Activated CD8-positive, alpha-beta T cell treated with anti-CD3 and anti-CD28 coated beads, Interleukin-2, amount 10 ng/mL, durations not matched to agents 7 days and 5 days (primary cell): ENCODE results near the gene RAPGEFL1. TPM values are rescaled to one million over a fixed set of nuclear protein-coding genes. Genes with fewer than 3 reads are reported as not detected.
"Not testable (repeated sequence)": the region's sequence is repeated elsewhere in the genome, so short reads cannot be mapped to it uniquely, and the experiment has no call there.

Experiments
- ATAC-seq: fragments of 150-1000 bp; cut with Tn5 transposase; one replicate; pipeline ENCODE4 v1.10.0; 2021; ENCODE audit warnings: moderate library complexity
- CTCF ChIA-PET: fragments of 350-600 bp; sonication (Branson Sonifier 250); formaldehyde crosslinking; loops from one replicate; lab custom pipeline; 2021; ENCODE audit warnings: antibody characterized with exemption; lab: Charles Lee
- POLR2A ChIA-PET: fragments of 350-600 bp; sonication (Branson Sonifier 250); formaldehyde crosslinking; loops from one replicate; lab custom pipeline; 2021; ENCODE audit warnings: antibody characterized with exemption; lab: Charles Lee
- DNase-seq: peaks from one replicate; pipeline ENCODE4 v3.0.0-alpha.2; 2020
- H3K27ac Mint-ChIP-seq: one replicate; pipeline ENCODE4 v1.8.0; 2021; ENCODE audit warnings: mild to moderate bottlenecking, mixed read lengths
- H3K27me3 Mint-ChIP-seq: one replicate; pipeline ENCODE4 v1.8.0; 2021; ENCODE audit warnings: low read depth, mixed read lengths
- H3K36me3 Mint-ChIP-seq: one replicate; pipeline ENCODE4 v1.8.0; 2021; ENCODE audit warnings: low read depth, mixed read lengths
- H3K4me1 Mint-ChIP-seq: one replicate; pipeline ENCODE4 v1.8.0; 2021; ENCODE audit warnings: low read depth, mixed read lengths
- H3K4me3 Mint-ChIP-seq: one replicate; pipeline ENCODE4 v1.8.0; 2021; ENCODE audit warnings: mild to moderate bottlenecking, mixed read lengths
- H3K9me3 Mint-ChIP-seq: one replicate; pipeline ENCODE4 v1.8.0; 2022; ENCODE audit warnings: mixed read lengths; ENCODE audit not compliant: insufficient read depth
- total RNA-seq, 2 experiments: library from RNA; stranded (reverse); gene quantifications; one replicate each; pipeline ENCODE4 v1.2.3, GENCODE V29; 2021

RAPGEFL1 gene
- 1 to 10 TPM; 4.8 to 5.3 TPM for total RNA-seq

- Mint-ChIP-seq H3K36me3 (peaks cover 22% of the 10 kb centered on the region), H3K4me3 (peak within 1 kb of the TSS; percentile 18), H3K4me1 (peaks cover 9% of the 10 kb centered on the region), H3K27ac (peak within 1 kb of the TSS; percentile 28), H3K9me3 (no peaks in the 10 kb centered on the region), H3K27me3 (no peaks in the 10 kb centered on the region)
- ATAC-seq (peak; percentile 95), DNase-seq (peak; percentile 88)
- ChIA-PET POLR2A (no interaction called here), CTCF (interaction anchor here (1.2 to 7.1 kb wide), 5 partner anchors 9 to 163 kb away, joined by 4 to 46 read pairs (median 10); partner anchors contain the start of gene CSF3)
Observed at GRCh38 chr17:40177275-40177874, at the start of gene RAPGEFL1. Gene RAPGEFL1, plus strand, starts transcription at chr17:40177470. Its CDS starts 392 bp downstream, at chr17:40177862.

- no peaks in the 10 kb centered on the region for H3K27me3 Mint-ChIP-seq
- DNase-seq (no peak), ATAC-seq (no peak)
- H3K27ac Mint-ChIP-seq: peak overlapping the region; percentile 35
- ChIA-PET POLR2A (interaction anchor here (0.7 kb wide), 1 partner anchor 8 kb away, joined by 3 read pairs; no protein-coding TSS in a partner anchor), CTCF (interaction anchor here (1.3 to 7.9 kb wide), 4 partner anchors 16 to 102 kb away, joined by 3 to 124 read pairs (median 6); no protein-coding TSS in a partner anchor)
- no peak overlapping the region for H3K4me3 Mint-ChIP-seq
- H3K36me3 Mint-ChIP-seq: peaks cover 77% of the 10 kb centered on the region
- H3K4me1 Mint-ChIP-seq: peaks cover 11% of the 10 kb centered on the region
- no peaks in the 10 kb centered on the region for H3K9me3 Mint-ChIP-seq
Observed at GRCh38 chr17:40129498-40129897, 47.8 kb upstream of the RAPGEFL1 start.

GRCh38 chr17:40130352-40131042 lies 46.8 kb upstream of the RAPGEFL1 start:
- ChIA-PET POLR2A (no interaction called here), CTCF (interaction anchor here (0.7 to 2.2 kb wide), 4 partner anchors 17 to 44 kb away, joined by 3 to 7 read pairs (median 4); no protein-coding TSS in a partner anchor)
- Mint-ChIP-seq H3K4me3 (no peak overlapping the region), H3K27ac (no peak overlapping the region), H3K9me3 (no peaks in the 10 kb centered on the region), H3K4me1 (peaks cover 3% of the 10 kb centered on the region), H3K27me3 (no peaks in the 10 kb centered on the region), H3K36me3 (peaks cover 81% of the 10 kb centered on the region)
- ATAC-seq: no peak
- DNase-seq: no peak

- ATAC-seq (no peak), DNase-seq (no peak)
- Mint-ChIP-seq H3K9me3 (no peaks in the 10 kb centered on the region), H3K27me3 (no peaks in the 10 kb centered on the region), H3K4me3 (no peak overlapping the region), H3K36me3 (peaks cover 83% of the 10 kb centered on the region), H3K27ac (no peak overlapping the region), H3K4me1 (peaks cover 16% of the 10 kb centered on the region)
- POLR2A ChIA-PET: interaction anchor here (1.8 kb wide), 1 partner anchor 10 kb away, joined by 11 read pairs; no protein-coding TSS in a partner anchor
- CTCF ChIA-PET: interaction anchor here (0.9 to 3.7 kb wide), 8 partner anchors 10 to 59 kb away, joined by 3 to 25 read pairs (median 4); no protein-coding TSS in a partner anchor
Observed at GRCh38 chr17:40134184-40134583, 43.1 kb upstream of the RAPGEFL1 start.

- H3K27me3 Mint-ChIP-seq: no peaks in the 10 kb centered on the region
- ChIA-PET CTCF (interaction anchor here (1.3 to 2.9 kb wide), 2 partner anchors 11 to 56 kb away, joined by 3 to 20 read pairs; no protein-coding TSS in a partner anchor), POLR2A (interaction anchor here (0.9 kb wide), 1 partner anchor 15 kb away, joined by 5 read pairs; no protein-coding TSS in a partner anchor)
- no peak overlapping the region for H3K4me3 Mint-ChIP-seq
- DNase-seq (no peak), ATAC-seq (no peak)
- H3K36me3 Mint-ChIP-seq: peaks cover 74% of the 10 kb centered on the region
- peaks cover 23% of the 10 kb centered on the region for H3K4me1 Mint-ChIP-seq
- H3K9me3 Mint-ChIP-seq: no peaks in the 10 kb centered on the region
- peak overlapping the region; percentile 50 for H3K27ac Mint-ChIP-seq
Observed at GRCh38 chr17:40135817-40136216, 41.5 kb upstream of the RAPGEFL1 start.

- ChIA-PET CTCF (interaction anchor here (0.9 to 3.4 kb wide), 13 partner anchors 10 to 113 kb away, joined by 3 to 23 read pairs (median 4); partner anchors contain the start of genes MSL1 and NR1D1), POLR2A (interaction anchor here (0.7 to 5.6 kb wide), 11 partner anchors 13 to 682 kb away, joined by 3 to 63 read pairs (median 6); partner anchors contain the start of genes MED24, MSL1 and WIPF2)
- peak overlapping the region; percentile 87 for H3K4me3 Mint-ChIP-seq
- peak overlapping the region; percentile 94 for H3K27ac Mint-ChIP-seq
- no peak for ATAC-seq
- no peak for DNase-seq
- H3K27me3 Mint-ChIP-seq: no peaks in the 10 kb centered on the region
- peaks cover 51% of the 10 kb centered on the region for H3K36me3 Mint-ChIP-seq
- H3K4me1 Mint-ChIP-seq: peaks cover 36% of the 10 kb centered on the region
- no peaks in the 10 kb centered on the region for H3K9me3 Mint-ChIP-seq
Observed at GRCh38 chr17:40139566-40140058, 37.7 kb upstream of the RAPGEFL1 start.

GRCh38 chr17:40143166-40143565 lies 34.1 kb upstream of the RAPGEFL1 start:
- POLR2A ChIA-PET, H3K27ac Mint-ChIP-seq, ATAC-seq, H3K4me3 Mint-ChIP-seq, H3K27me3 Mint-ChIP-seq, H3K9me3 Mint-ChIP-seq, DNase-seq: not testable (repeated sequence)
- H3K4me1 Mint-ChIP-seq: peaks cover 36% of the 10 kb centered on the region
- CTCF ChIA-PET: interaction anchor here (0.6 to 1.7 kb wide), 3 partner anchors 10 to 30 kb away, joined by 3 to 5 read pairs (median 5); no protein-coding TSS in a partner anchor
- peaks cover 42% of the 10 kb centered on the region for H3K36me3 Mint-ChIP-seq

- peaks cover 29% of the 10 kb centered on the region for H3K4me1 Mint-ChIP-seq
- H3K9me3 Mint-ChIP-seq: no peaks in the 10 kb centered on the region
- POLR2A ChIA-PET: no interaction called here
- H3K27me3 Mint-ChIP-seq: no peaks in the 10 kb centered on the region
- no peak for DNase-seq
- CTCF ChIA-PET: no interaction called here
- H3K36me3 Mint-ChIP-seq: peaks cover 51% of the 10 kb centered on the region
- H3K4me3 Mint-ChIP-seq: no peak overlapping the region
- ATAC-seq: no peak
- H3K27ac Mint-ChIP-seq: no peak overlapping the region
Observed at GRCh38 chr17:40145476-40145875, 31.8 kb upstream of the RAPGEFL1 start.

GRCh38 chr17:40148527-40148926 lies 28.7 kb upstream of the RAPGEFL1 start:
- Mint-ChIP-seq H3K27me3 (no peaks in the 10 kb centered on the region), H3K4me3 (no peak overlapping the region), H3K9me3 (no peaks in the 10 kb centered on the region), H3K27ac (no peak overlapping the region), H3K36me3 (peaks cover 50% of the 10 kb centered on the region), H3K4me1 (peaks cover 17% of the 10 kb centered on the region)
- DNase-seq (no peak), ATAC-seq (no peak)
- ChIA-PET CTCF (interaction anchor here (1.5 to 4.0 kb wide), 3 partner anchors 14 to 36 kb away, joined by 4 to 17 read pairs (median 17); no protein-coding TSS in a partner anchor), POLR2A (no interaction called here)

- H3K27me3 Mint-ChIP-seq: no peaks in the 10 kb centered on the region
- H3K9me3 Mint-ChIP-seq: no peaks in the 10 kb centered on the region
- ATAC-seq (no peak), DNase-seq (no peak)
- CTCF ChIA-PET: interaction anchor here (1.0 to 4.8 kb wide), 3 partner anchors 18 to 81 kb away, joined by 3 to 22 read pairs (median 17); no protein-coding TSS in a partner anchor
- POLR2A ChIA-PET: no interaction called here
- H3K4me3 Mint-ChIP-seq: no peak overlapping the region
- H3K4me1 Mint-ChIP-seq: peaks cover 19% of the 10 kb centered on the region
- H3K27ac Mint-ChIP-seq: no peak overlapping the region
- peaks cover 55% of the 10 kb centered on the region for H3K36me3 Mint-ChIP-seq
Observed at GRCh38 chr17:40150276-40150675, 27.0 kb upstream of the RAPGEFL1 start.

- Mint-ChIP-seq H3K27me3 (no peaks in the 10 kb centered on the region), H3K4me1 (peaks cover 16% of the 10 kb centered on the region), H3K4me3 (no peak overlapping the region), H3K27ac (no peak overlapping the region), H3K36me3 (peaks cover 56% of the 10 kb centered on the region), H3K9me3 (no peaks in the 10 kb centered on the region)
- no peak for DNase-seq
- ATAC-seq: no peak
- POLR2A ChIA-PET: interaction anchor here (2.2 kb wide), 1 partner anchor 11 kb away, joined by 7 read pairs; the partner anchor contains the start of gene CASC3
- CTCF ChIA-PET: interaction anchor here (0.8 to 4.8 kb wide), 6 partner anchors 8 to 67 kb away, joined by 3 to 22 read pairs (median 4); partner anchors contain the start of genes CASC3 and WIPF2
Observed at GRCh38 chr17:40151414-40151963, 25.8 kb upstream of the RAPGEFL1 start.
